K562 (cell line): Measurements from ENCODE around the gene SAMD4A. TPM values are rescaled to one million over a fixed set of nuclear protein-coding genes. Genes with fewer than 3 reads are reported as not detected.

Experiments
- ATAC-seq: fragments of 200-7000 bp; cut with Tn5 transposase; 3 replicates; pipeline ENCODE4 v1.9.1; 2020; ENCODE audit warnings: moderate library complexity
- BruUV-seq: library from RNA; stranded (reverse); fragments of 400-500 nt; replicated peaks from 2 replicates; lab custom pipeline; 2021; lab: Mats Ljungman, UMichigan
- CTCF ChIA-PET: fragments of 300-600 bp; formaldehyde crosslinking; extraction: SDS; loops from one replicate; lab custom pipeline; 2021; ENCODE audit warnings: low intra/inter-chr PET ratio; lab: Yijun Ruan, JAX
- POLR2A ChIA-PET: fragments of 300-600, 350-650 bp; sonication (Branson Sonifier 250); formaldehyde crosslinking; extraction: SDS; loops from one replicate; lab custom pipeline; 2021; ENCODE audit warnings: antibody characterized with exemption, inconsistent platforms; lab: Yijun Ruan, JAX
- DNase-seq, 4 experiments: peaks; one replicate each; pipeline versions ENCODE4 v3.0.0 to v3.0.0-alpha.2; 2011 to 2018; ENCODE audit warnings: low spot score in 3 of 4, mixed read lengths in 3 of 4; ENCODE audit errors: extremely low read depth in 1 of 4
- FAIRE-seq: peaks from 2 replicates; lab custom pipeline; 2011; peaks lifted over from hg19 to GRCh38; lab: Jason Lieb, UNC
- H2AFZ ChIP-seq: 2 replicates; pipeline ENCODE4 v1.6.0; 2011; ENCODE audit warnings: low read depth, low read length, control low read depth, inconsistent platforms
- H3K27ac ChIP-seq: fragments of 200-600 bp; 3 replicates; pipeline ENCODE4 v1.8.0; 2011; ENCODE audit warnings: low read depth, mild to moderate bottlenecking, control low read depth, inconsistent platforms, low read length, moderate library complexity, mixed read lengths; ENCODE audit errors: extremely low read depth
- H3K27me3 ChIP-seq, 2 experiments: fragments of 300-600 bp in 1 of 2; 2 replicates in 1 of 2; 3 replicates in 1 of 2; pipeline versions ENCODE4 v1.6.0 to v1.8.0; 2011; ENCODE audit warnings: inconsistent platforms in 2 of 2, low read length in 2 of 2, mild to moderate bottlenecking in 1 of 2, mixed read lengths in 1 of 2, moderate library complexity in 1 of 2; ENCODE audit not compliant: control insufficient read depth in 2 of 2, insufficient read depth in 2 of 2
- H3K36me3 ChIP-seq: fragments of 300-600 bp; 3 replicates; pipeline ENCODE4 v1.8.0; 2011; ENCODE audit warnings: mild to moderate bottlenecking, low read length, inconsistent platforms; ENCODE audit not compliant: control insufficient read depth, insufficient read depth
- H3K4me1 ChIP-seq, 2 experiments: fragments of 200-600 bp in 1 of 2; replicated peaks in 1 of 2; 2 replicates in 1 of 2; 3 replicates in 1 of 2; pipeline versions ENCODE4 v1.5.1 to v1.8.0; 2011; ENCODE audit warnings: inconsistent platforms in 2 of 2, low read length in 2 of 2, mild to moderate bottlenecking in 1 of 2, mixed read lengths in 1 of 2, moderate library complexity in 1 of 2; ENCODE audit not compliant: control insufficient read depth in 2 of 2, insufficient read depth in 2 of 2
- H3K4me2 ChIP-seq: 2 replicates; pipeline ENCODE4 v1.6.1; 2011; ENCODE audit warnings: low read length, control low read depth, inconsistent platforms, mixed read lengths; ENCODE audit not compliant: insufficient read depth
- H3K4me3 ChIP-seq: fragments of 200-600 bp; sonication (generic), shearing (Covaris generic); 2 replicates; pipeline ENCODE4 v1.5.1; 2016; ENCODE audit warnings: control low read depth, inconsistent platforms
- H3K79me2 ChIP-seq: fragments of 200-600 bp; 3 replicates; pipeline ENCODE4 v1.8.0; 2011; ENCODE audit warnings: low read length, inconsistent platforms; ENCODE audit not compliant: control insufficient read depth, insufficient read depth
- H3K9ac ChIP-seq, 2 experiments: 2 replicates each; pipeline versions ENCODE4 v1.6.0 to v1.6.1; 2011; ENCODE audit warnings: low read depth in 2 of 2, low read length in 2 of 2, control low read depth in 1 of 2, inconsistent platforms in 1 of 2, mild to moderate bottlenecking in 1 of 2, mixed read lengths in 1 of 2; ENCODE audit not compliant: insufficient read depth in 1 of 2
- H3K9me1 ChIP-seq: one replicate; pipeline ENCODE4 v1.6.0; 2011; ENCODE audit warnings: inconsistent platforms, mild to moderate bottlenecking, low read length, moderate library complexity; ENCODE audit not compliant: control insufficient read depth, insufficient read depth
- H3K9me3 ChIP-seq: replicated peaks from 2 replicates; pipeline ENCODE4 v1.5.1; 2011; ENCODE audit warnings: low read depth, low read length, inconsistent platforms; ENCODE audit not compliant: control insufficient read depth, insufficient read depth
- H4K20me1 ChIP-seq: replicated peaks from 2 replicates; pipeline ENCODE4 v1.6.1; 2011; ENCODE audit warnings: low read length, inconsistent platforms, mixed read lengths; ENCODE audit not compliant: control insufficient read depth, insufficient read depth
- EHMT2 ChIP-seq: fragments of 450-650 bp; IDR thresholded peaks from 2 replicates; pipeline ENCODE4 v1.6.1; 2018; ENCODE audit warnings: antibody characterized with exemption
- ELF1 ChIP-seq: fragments of 200-800 bp; sonication (Bioruptor generic); IDR thresholded peaks from 2 replicates; pipeline ENCODE4 v1.6.1; 2016; ENCODE audit warnings: missing genetic modification characterization, missing compliant biosample characterization
- ELF4 ChIP-seq: fragments of 450-650 bp; formaldehyde crosslinking; IDR thresholded peaks from 2 replicates; pipeline ENCODE4 v1.4.0; 2022; ENCODE audit warnings: missing genetic modification characterization
- ESRRA ChIP-seq: fragments of 450-650 bp; IDR thresholded peaks from 2 replicates; pipeline ENCODE4 v1.6.1; 2014; ENCODE audit warnings: low read depth, mild to moderate bottlenecking, moderate library complexity, borderline replicate concordance
- HOXB6 ChIP-seq: fragments of 250-450 bp; sonication (Bioruptor Pico); IDR thresholded peaks from 2 replicates; pipeline ENCODE4 v1.5.1; 2022; ENCODE audit warnings: mild to moderate bottlenecking, borderline replicate concordance
- SREBF2 ChIP-seq: sonication (generic); formaldehyde crosslinking; IDR thresholded peaks from 2 replicates; pipeline ENCODE4 v1.4.0; 2020; ENCODE audit warnings: mild to moderate bottlenecking, missing genetic modification reagents
- THRAP3 ChIP-seq: fragments of 450-650 bp; IDR thresholded peaks from 2 replicates; pipeline ENCODE4 v1.6.1; 2016; ENCODE audit warnings: mild to moderate bottlenecking, inconsistent platforms, borderline replicate concordance
- WGBS: fragments of 100-300 bp; shearing (Covaris generic); methylation state at CpG from one replicate; pipeline ENCODE4 v1.1.6; 2016; ENCODE audit warnings: low coverage, mixed read lengths; ENCODE audit not compliant: insufficient coverage; ENCODE audit errors: missing lambda C conversion rate; 5-methylcytosine and 5-hydroxymethylcytosine counted together
- in situ Hi-C: fragments of 300-500 bp; cut with MboI; formaldehyde crosslinking; loops from 4 replicates; pipeline ENCODE4 v1.15.0; 2018; ENCODE audit warnings: inconsistent platforms, mixed read lengths
- intact Hi-C: fragments of 100-400 bp; cut with micrococcal nuclease; formaldehyde crosslinking; loops from 2 replicates; pipeline ENCODE4 v1.14.2; 2022
- polyA plus RNA-seq, 8 experiments: library from polyadenylated mRNA; depleted of rRNA in 4 of 8; stranded (reverse) in 5 of 8; unstranded in 3 of 8; fragments of >200 nt; fragmentation: Nextera tagmentation in 2 of 8; fragmentation: Illumina TruSeq in 1 of 8; extraction: Ambion mirVana in 2 of 8; extraction: Trizol in 1 of 8; gene quantifications; 2 replicates each; pipeline versions ENCODE4 v1.2.1 to v1.2.3, GENCODE V29; 2011 to 2014; ENCODE audit warnings: inconsistent platforms in 1 of 8, missing spikeins in 1 of 8
- total RNA-seq, 7 experiments: library from RNA; depleted of rRNA in 6 of 7; stranded (reverse); fragments of >200 nt in 6 of 7; fragmentation: Illumina TruSeq in 2 of 7; extraction: Trizol in 2 of 7; gene quantifications; 2 replicates each; pipeline versions ENCODE4 v1.2.1 to v1.2.3, GENCODE V29; 2011 to 2021; ENCODE audit warnings: low replicate concordance in 1 of 7
- TF ChIP-seq, protein P1 (sequence below): IDR thresholded peaks from 3 replicates; pipeline ENCODE4 v1.6.1; 2011; ENCODE audit warnings: borderline replicate concordance, mild to moderate bottlenecking; ENCODE audit not compliant: insufficient read length, insufficient read depth
- TF ChIP-seq, protein P2 (sequence below), 3 experiments: IDR thresholded peaks in 2 of 3; conservative IDR thresholded peaks in 1 of 3; 2 replicates each; pipeline ENCODE4 v1.5.1; 2011 to 2012; ENCODE audit warnings: low read length in 3 of 3, mild to moderate bottlenecking in 3 of 3, control low read depth in 2 of 3, improper control_type of control experiment in 1 of 3, inconsistent platforms in 1 of 3, low read depth in 1 of 3, mixed read lengths in 1 of 3, moderate library complexity in 1 of 3; ENCODE audit not compliant: insufficient read depth in 2 of 3
- TF ChIP-seq, protein P3 (sequence below): fragments of 450-650 bp; IDR thresholded peaks from 2 replicates; pipeline ENCODE4 v1.6.1; 2016; ENCODE audit warnings: low read depth, mild to moderate bottlenecking, moderate library complexity
- TF ChIP-seq, protein P4 (sequence below): fragments of 450-650 bp; IDR thresholded peaks from 2 replicates; pipeline ENCODE4 v1.6.1; 2016; ENCODE audit warnings: borderline replicate concordance

The SAMD4A gene
- total and polyA plus RNA-seq, 9 of the 15 experiments (the other 6 are each of a cell fraction or from before 2014, with no cell fraction given): 0.66 to 6.8 (median 3.3) TPM

DNA sequence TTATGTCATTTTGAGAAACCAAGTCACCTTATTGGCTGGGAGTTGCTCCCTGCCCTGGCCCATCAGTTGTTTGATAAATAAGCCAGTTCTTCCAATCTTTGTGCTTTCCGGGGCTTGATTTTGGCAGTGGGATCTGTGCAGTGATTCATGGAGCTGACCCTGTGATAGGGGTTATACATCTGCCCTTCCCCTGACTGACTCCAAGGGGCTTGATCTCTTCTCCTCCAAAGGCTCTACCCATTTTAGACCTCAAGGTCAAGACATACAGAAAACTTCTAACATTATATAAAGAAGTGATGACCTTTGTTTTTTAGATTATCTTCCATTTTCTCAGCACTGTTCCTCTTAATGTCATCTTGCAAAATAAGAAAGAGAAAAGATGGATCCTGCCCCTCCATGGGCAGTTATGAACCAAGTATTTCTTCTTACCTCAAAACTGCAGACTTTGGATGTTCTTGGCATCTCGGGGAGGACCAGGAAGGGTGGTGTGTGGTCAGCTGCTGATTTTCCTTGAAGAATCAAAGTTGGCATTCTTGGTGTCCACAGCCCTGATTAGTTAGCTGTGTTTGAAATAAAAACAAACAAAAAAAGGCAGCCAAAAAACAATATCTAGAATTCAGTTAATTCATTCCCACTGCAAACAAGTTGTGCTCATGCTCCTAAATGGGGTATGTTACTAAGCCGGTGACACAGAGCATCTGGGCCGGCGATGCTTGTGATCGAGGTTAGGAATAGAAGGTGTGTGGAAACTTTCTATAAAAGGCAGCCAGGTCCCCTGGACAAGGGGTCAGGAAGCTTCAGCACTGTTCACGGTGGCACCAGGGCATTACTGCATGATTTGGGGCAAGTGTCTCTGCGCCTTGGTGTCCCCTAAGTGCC is 120.2 kb downstream of the SAMD4A start:
- Histone ChIP-seq H3K79me2 (peaks cover 4% of the 10 kb centered on the region; the same call in 1 of the 3 replicates), H3K4me2 (no peak overlapping the region), H2AFZ (no peak overlapping the region), H3K9me3 (no peaks in the 10 kb centered on the region), H3K4me1 (peaks cover 0 to 10% of the 10 kb centered on the region in 2 experiments; a peak in 3 of 5 replicates), H3K4me3 (no peak overlapping the region), H3K27me3 (no peaks in the 10 kb centered on the region), H3K9ac (no peak overlapping the region), H3K27ac (no peak overlapping the region), H3K9me1 (no peaks in the 10 kb centered on the region), H3K36me3 (peaks cover 18% of the 10 kb centered on the region; the same call in 2 of the 3 replicates), H4K20me1 (0 out of 2 replicates have a peak, but pooled peaks cover 3% of the 10 kb centered on the region)
- TF ChIP-seq ELF4 (CRISPR knock-in tag) (no peak), ESRRA (no peak), SREBF2 (CRISPR knock-in tag) (no peak), EHMT2 (no peak), HOXB6 (CRISPR knock-in tag) (no peak), ELF1 (no peak), THRAP3 (no peak)
- TF ChIP-seq, protein P1, sequence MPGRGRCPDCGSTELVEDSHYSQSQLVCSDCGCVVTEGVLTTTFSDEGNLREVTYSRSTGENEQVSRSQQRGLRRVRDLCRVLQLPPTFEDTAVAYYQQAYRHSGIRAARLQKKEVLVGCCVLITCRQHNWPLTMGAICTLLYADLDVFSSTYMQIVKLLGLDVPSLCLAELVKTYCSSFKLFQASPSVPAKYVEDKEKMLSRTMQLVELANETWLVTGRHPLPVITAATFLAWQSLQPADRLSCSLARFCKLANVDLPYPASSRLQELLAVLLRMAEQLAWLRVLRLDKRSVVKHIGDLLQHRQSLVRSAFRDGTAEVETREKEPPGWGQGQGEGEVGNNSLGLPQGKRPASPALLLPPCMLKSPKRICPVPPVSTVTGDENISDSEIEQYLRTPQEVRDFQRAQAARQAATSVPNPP: no peak
- TF ChIP-seq, protein P2, sequence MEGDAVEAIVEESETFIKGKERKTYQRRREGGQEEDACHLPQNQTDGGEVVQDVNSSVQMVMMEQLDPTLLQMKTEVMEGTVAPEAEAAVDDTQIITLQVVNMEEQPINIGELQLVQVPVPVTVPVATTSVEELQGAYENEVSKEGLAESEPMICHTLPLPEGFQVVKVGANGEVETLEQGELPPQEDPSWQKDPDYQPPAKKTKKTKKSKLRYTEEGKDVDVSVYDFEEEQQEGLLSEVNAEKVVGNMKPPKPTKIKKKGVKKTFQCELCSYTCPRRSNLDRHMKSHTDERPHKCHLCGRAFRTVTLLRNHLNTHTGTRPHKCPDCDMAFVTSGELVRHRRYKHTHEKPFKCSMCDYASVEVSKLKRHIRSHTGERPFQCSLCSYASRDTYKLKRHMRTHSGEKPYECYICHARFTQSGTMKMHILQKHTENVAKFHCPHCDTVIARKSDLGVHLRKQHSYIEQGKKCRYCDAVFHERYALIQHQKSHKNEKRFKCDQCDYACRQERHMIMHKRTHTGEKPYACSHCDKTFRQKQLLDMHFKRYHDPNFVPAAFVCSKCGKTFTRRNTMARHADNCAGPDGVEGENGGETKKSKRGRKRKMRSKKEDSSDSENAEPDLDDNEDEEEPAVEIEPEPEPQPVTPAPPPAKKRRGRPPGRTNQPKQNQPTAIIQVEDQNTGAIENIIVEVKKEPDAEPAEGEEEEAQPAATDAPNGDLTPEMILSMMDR (IDR thresholded peaks at IDR 0.05 in 2 of 3, conservative IDR thresholded peaks at IDR 0.05 in 1 of 3; ENCODE audit: insufficient read depth in 2 of 3, low read depth in 1 of 3, low read length in 3 of 3): no peak
- TF ChIP-seq, protein P3, sequence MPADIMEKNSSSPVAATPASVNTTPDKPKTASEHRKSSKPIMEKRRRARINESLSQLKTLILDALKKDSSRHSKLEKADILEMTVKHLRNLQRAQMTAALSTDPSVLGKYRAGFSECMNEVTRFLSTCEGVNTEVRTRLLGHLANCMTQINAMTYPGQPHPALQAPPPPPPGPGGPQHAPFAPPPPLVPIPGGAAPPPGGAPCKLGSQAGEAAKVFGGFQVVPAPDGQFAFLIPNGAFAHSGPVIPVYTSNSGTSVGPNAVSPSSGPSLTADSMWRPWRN: no peak
- TF ChIP-seq, protein P4, sequence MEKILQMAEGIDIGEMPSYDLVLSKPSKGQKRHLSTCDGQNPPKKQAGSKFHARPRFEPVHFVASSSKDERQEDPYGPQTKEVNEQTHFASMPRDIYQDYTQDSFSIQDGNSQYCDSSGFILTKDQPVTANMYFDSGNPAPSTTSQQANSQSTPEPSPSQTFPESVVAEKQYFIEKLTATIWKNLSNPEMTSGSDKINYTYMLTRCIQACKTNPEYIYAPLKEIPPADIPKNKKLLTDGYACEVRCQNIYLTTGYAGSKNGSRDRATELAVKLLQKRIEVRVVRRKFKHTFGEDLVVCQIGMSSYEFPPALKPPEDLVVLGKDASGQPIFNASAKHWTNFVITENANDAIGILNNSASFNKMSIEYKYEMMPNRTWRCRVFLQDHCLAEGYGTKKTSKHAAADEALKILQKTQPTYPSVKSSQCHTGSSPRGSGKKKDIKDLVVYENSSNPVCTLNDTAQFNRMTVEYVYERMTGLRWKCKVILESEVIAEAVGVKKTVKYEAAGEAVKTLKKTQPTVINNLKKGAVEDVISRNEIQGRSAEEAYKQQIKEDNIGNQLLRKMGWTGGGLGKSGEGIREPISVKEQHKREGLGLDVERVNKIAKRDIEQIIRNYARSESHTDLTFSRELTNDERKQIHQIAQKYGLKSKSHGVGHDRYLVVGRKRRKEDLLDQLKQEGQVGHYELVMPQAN: no peak
- in situ Hi-C loops (no loop called here), intact Hi-C loops (no loop called here)
- DNase-seq: no peak
- BruUV-seq: no TSS peak
- ChIA-PET POLR2A (interaction anchor here (0.9 kb wide), 1 partner anchor 14 kb away, joined by 4 read pairs; no protein-coding TSS in a partner anchor), CTCF (no interaction called here)
- no peak for ATAC-seq
- WGBS: 77% methylated on average over 8 of the region's 8 CpGs
- no peak for FAIRE-seq
